ENCODE results near the gene MAD2L1. TPM values are rescaled to one million over a fixed set of nuclear protein-coding genes. Genes with fewer than 3 reads are reported as not detected.

Gene MAD2L1
- total and polyA plus RNA-seq, 2 of the 4 experiments (the other 2 are of a cell fraction), result 13.6 to 15.2 TPM

- no peak overlapping the region for H4K91ac ChIP-seq (ENCODE audit: insufficient read depth, low read depth, low read length)
- H2BK15ac ChIP-seq (ENCODE audit: low read depth, low read length), result no peak overlapping the region
- H3K23ac ChIP-seq (ENCODE audit: low read depth, low read length), result no peak overlapping the region
- no peak overlapping the region for H3K4me3 ChIP-seq (ENCODE audit: insufficient read depth, low read depth, low read length)
- no peaks in the 10 kb centered on the region for H4K20me1 ChIP-seq (ENCODE audit: insufficient read depth, low read length)
- no peak overlapping the region; the same call in none of the 2 replicates for H3K18ac ChIP-seq (ENCODE audit: low read depth, low read length)
- H2BK20ac ChIP-seq (ENCODE audit: low read depth, low read length), result no peak overlapping the region
- H2AK9ac ChIP-seq (replicated peaks; ENCODE audit: low read depth, low read length, poor library complexity), result no peak overlapping the region
- no peaks in the 10 kb centered on the region for H3K36me3 ChIP-seq (ENCODE audit: control insufficient read depth, insufficient read depth, low read length)
- DNase-seq (no peak), ATAC-seq (ENCODE audit: low read depth) (no peak)
- intact Hi-C loops (cut with micrococcal nuclease), result no loop called here
- H3K4me1 ChIP-seq (ENCODE audit: control insufficient read depth, insufficient read depth, low read length), result peaks cover 10% of the 10 kb centered on the region
- in situ Hi-C loops (cut with MboI; ENCODE audit: low sequenced_read_pairs), result no loop called here
- H3K4ac ChIP-seq (ENCODE audit: low read depth, low read length), result no peak overlapping the region
- ChIA-PET CTCF (no interaction called here), POLR2A (ENCODE audit: unreplicated experiment) (no interaction called here)
- no TSS peak for BruUV-seq (replicated peaks)
- H3K9ac ChIP-seq (ENCODE audit: low read depth, low read length), result no peak overlapping the region
- no peak overlapping the region for H4K8ac ChIP-seq (ENCODE audit: low read depth in 2 of 2, low read length in 2 of 2)
- no peak overlapping the region for H3K4me2 ChIP-seq (ENCODE audit: low read depth, low read length)
- WGBS, 2 experiments (ENCODE audit: extremely low coverage in 2 of 2, insufficient read length in 1 of 2), result no CpG with 5 or more reads among the region's 2 CpGs
- no peak overlapping the region for H3K27ac ChIP-seq (ENCODE audit: insufficient read depth, low read length)
- no peak overlapping the region for H2BK5ac ChIP-seq (ENCODE audit: low read depth, low read length, poor library complexity, severe bottlenecking)
- H3K79me1 ChIP-seq (ENCODE audit: low read depth in 1 of 2, low read length in 2 of 2), result no peaks in the 10 kb centered on the region
- no peak overlapping the region for H3K56ac ChIP-seq (ENCODE audit: extremely low read depth, insufficient read depth, low read length)
- TF ChIP-seq POLR2A (IDR thresholded peaks at IDR 0.05; ENCODE audit: low read depth, low read length) (no peak), RCOR1 (IDR thresholded peaks at IDR 0.05; ENCODE audit: insufficient replicate concordance, low read length) (no peak), CEBPB (IDR thresholded peaks at IDR 0.05; ENCODE audit: low read depth, low read length) (no peak), RAD21 (IDR thresholded peaks at IDR 0.05; ENCODE audit: low read length) (no peak), FOS (IDR thresholded peaks at IDR 0.05; ENCODE audit: low read depth, low read length) (no peak), CHD1 (IDR thresholded peaks at IDR 0.05; ENCODE audit: low read depth, low read length) (no peak), USF2 (IDR thresholded peaks at IDR 0.05; ENCODE audit: low read depth, low read length) (no peak), MXI1 (IDR thresholded peaks at IDR 0.05; ENCODE audit: borderline replicate concordance, low read depth, low read length) (no peak), RFX5 (IDR thresholded peaks at IDR 0.05; ENCODE audit: low read depth, low read length) (no peak), ELK1 (IDR thresholded peaks at IDR 0.05; ENCODE audit: borderline replicate concordance, low read depth, low read length) (no peak), BHLHE40 (IDR thresholded peaks at IDR 0.05; ENCODE audit: low read depth, low read length) (no peak), SMC3 (IDR thresholded peaks at IDR 0.05; ENCODE audit: low read depth, low read length) (no peak)
- peaks cover 7% of the 10 kb centered on the region for H3K9me1 ChIP-seq (ENCODE audit: insufficient read depth, low read length)
- no peaks in the 10 kb centered on the region for H3K9me3 ChIP-seq (ENCODE audit: control insufficient read depth, insufficient read depth, low read length)
- H2BK120ac ChIP-seq (ENCODE audit: low read depth, low read length), result no peak overlapping the region
- H3K14ac ChIP-seq (replicated peaks; ENCODE audit: low read depth, low read length), result no peak overlapping the region
- no peak overlapping the region for H2AFZ ChIP-seq (replicated peaks; ENCODE audit: low read length, poor library complexity)
- H4K5ac ChIP-seq (ENCODE audit: low read depth, low read length), result no peak overlapping the region; the same call in 1 of the 2 replicates
- H2AK5ac ChIP-seq (ENCODE audit: low read depth, low read length), result no peak overlapping the region
- no peaks in the 10 kb centered on the region for H3K27me3 ChIP-seq (ENCODE audit: control insufficient read depth, insufficient read depth, low read length)
- dilution Hi-C loops (cut with HindIII; ENCODE audit: low sequenced_read_pairs, unreplicated experiment), result no loop called here
Observed at GRCh38 chr4:120011725-120012124, 54.9 kb downstream of the MAD2L1 start.

Data from IMR-90 (cell line).